Measurements from ENCODE around the gene ARHGAP5.

DNA sequence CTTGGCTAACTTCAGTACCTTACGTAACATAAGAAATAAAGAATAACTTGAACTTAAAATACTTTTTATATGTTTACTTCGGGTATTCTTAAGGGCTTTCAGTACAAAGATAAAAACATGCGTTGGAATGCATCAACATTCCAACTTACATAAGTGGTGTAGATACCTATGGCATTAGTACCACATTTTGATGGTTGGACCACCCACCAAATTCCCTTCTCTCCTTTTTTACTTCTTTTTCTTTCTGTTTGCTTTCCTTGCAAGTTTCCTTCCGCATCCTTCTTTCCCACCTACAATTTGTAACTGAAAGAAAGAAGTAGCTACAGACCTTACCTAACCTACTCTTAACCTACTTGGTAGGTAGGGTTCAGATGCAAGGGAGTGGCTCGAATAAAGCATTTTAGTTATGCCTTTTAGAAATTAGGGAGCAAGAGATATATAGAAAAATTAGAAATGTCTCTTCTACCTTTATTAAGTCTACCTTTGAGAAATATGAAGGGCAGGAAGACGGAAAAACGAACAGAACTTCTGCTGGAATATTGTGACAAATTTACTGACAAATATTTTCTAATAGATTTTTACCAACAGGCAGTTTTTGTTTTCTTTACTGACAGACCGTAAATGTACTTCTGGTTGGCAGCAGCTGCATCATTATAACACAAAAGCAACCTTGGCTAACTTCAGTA, 2.1 kb upstream of the ARHGAP5 start:
- TF ChIP-seq CTCF (IDR thresholded peaks at IDR 0.05), result no peak
- no peak for TF ChIP-seq POLR2A (IDR thresholded peaks at IDR 0.05)
